Loucy (cell line): ENCODE results near the gene KRTAP19-7.

Experiments
- H2AFZ ChIP-seq: fragments of 200-600 bp; sonication (generic); 2 replicates; pipeline ENCODE4 v1.6.0; 2016; ENCODE audit warnings: antibody characterized with exemption, mild to moderate bottlenecking, low read length, moderate library complexity
- H3F3A ChIP-seq: fragments of 200-600 bp; 2 replicates; pipeline ENCODE4 v1.6.0; 2016; ENCODE audit warnings: antibody characterized with exemption, low read depth, mild to moderate bottlenecking
- H3K27me3 ChIP-seq: fragments of 200-600 bp; sonication (generic); 2 replicates; pipeline ENCODE4 v1.6.1; 2014; ENCODE audit warnings: low read length, mild to moderate bottlenecking; ENCODE audit not compliant: insufficient read depth, poor library complexity, severe bottlenecking
- H3K36me3 ChIP-seq: fragments of 200-600 bp; sonication (generic); 2 replicates; pipeline ENCODE4 v1.6.1; 2016; ENCODE audit warnings: low read length; ENCODE audit not compliant: insufficient read depth
- H3K4me1 ChIP-seq: fragments of 200-600 bp; sonication (generic); 2 replicates; pipeline ENCODE4 v1.5.1; 2014; ENCODE audit warnings: low read length, mild to moderate bottlenecking; ENCODE audit not compliant: insufficient read depth, poor library complexity, severe bottlenecking
- H3K4me2 ChIP-seq: fragments of 200-600 bp; sonication (generic); 2 replicates; pipeline ENCODE4 v1.6.0; 2014; ENCODE audit warnings: antibody characterized with exemption, low read length, low read depth, mild to moderate bottlenecking; ENCODE audit not compliant: poor library complexity, severe bottlenecking
- H3K4me3 ChIP-seq: fragments of 200-600 bp; sonication (generic); 2 replicates; pipeline ENCODE4 v1.5.1; 2014; ENCODE audit warnings: low read length, mild to moderate bottlenecking, mixed read lengths; ENCODE audit not compliant: poor library complexity, severe bottlenecking
- H3K79me2 ChIP-seq: fragments of 200-600 bp; sonication (generic); 2 replicates; pipeline ENCODE4 v1.6.1; 2014; ENCODE audit warnings: low read length; ENCODE audit not compliant: insufficient read depth
- H3K9ac ChIP-seq: fragments of 200-600 bp; sonication (generic); 2 replicates; pipeline ENCODE4 v1.6.0; 2014; ENCODE audit warnings: mild to moderate bottlenecking, low read depth, low read length, moderate library complexity; ENCODE audit not compliant: poor library complexity, severe bottlenecking
- H3K9me2 ChIP-seq: fragments of 200-600 bp; sonication (generic); replicated peaks from 2 replicates; pipeline ENCODE4 v1.6.1; 2016; ENCODE audit warnings: low read depth, low read length, mixed read lengths
- H3K9me3 ChIP-seq: fragments of 200-600 bp; sonication (generic); 2 replicates; pipeline ENCODE4 v1.6.1; 2014; ENCODE audit warnings: mild to moderate bottlenecking, antibody characterized with exemption, low read length, low read depth; ENCODE audit not compliant: insufficient read depth
- H4K20me1 ChIP-seq: fragments of 200-600 bp; sonication (generic); 2 replicates; pipeline ENCODE4 v1.6.0; 2014; ENCODE audit warnings: antibody characterized with exemption, low read length, mild to moderate bottlenecking; ENCODE audit not compliant: insufficient read depth, poor library complexity, severe bottlenecking
- CTCF ChIP-seq: fragments of 200-600 bp; sonication (generic); conservative IDR thresholded peaks from 2 replicates; pipeline ENCODE4 v1.5.1; 2014; ENCODE audit warnings: mild to moderate bottlenecking, antibody characterized with exemption, low read length
- EZH2phosphoT487 ChIP-seq: fragments of 200-600 bp; IDR thresholded peaks from 2 replicates; pipeline ENCODE4 v1.6.1; 2018; ENCODE audit warnings: antibody characterized with exemption, mild to moderate bottlenecking, moderate library complexity, borderline replicate concordance

The KRTAP19-7 gene

GRCh38 chr21:30561957-30562356, 843 bp upstream of the KRTAP19-7 start:
- Histone ChIP-seq H3K4me3 (no peak overlapping the region), H3K4me1 (no peaks in the 10 kb centered on the region), H3K79me2 (no peaks in the 10 kb centered on the region), H4K20me1 (no peaks in the 10 kb centered on the region), H3F3A (no peaks in the 10 kb centered on the region), H3K9ac (no peak overlapping the region), H3K27me3 (no peaks in the 10 kb centered on the region), H2AFZ (no peak overlapping the region), H3K9me2 (no peaks in the 10 kb centered on the region), H3K9me3 (no peaks in the 10 kb centered on the region), H3K36me3 (no peaks in the 10 kb centered on the region), H3K4me2 (no peak overlapping the region)
- no peak for TF ChIP-seq EZH2phosphoT487
- no peak for TF ChIP-seq CTCF

- no peaks in the 10 kb centered on the region for H3K9me2 ChIP-seq
- H2AFZ ChIP-seq: no peak overlapping the region
- H3K9ac ChIP-seq: no peak overlapping the region
- no peaks in the 10 kb centered on the region for H3K27me3 ChIP-seq
- no peak overlapping the region for H3K4me2 ChIP-seq
- H4K20me1 ChIP-seq: no peaks in the 10 kb centered on the region
- TF ChIP-seq EZH2phosphoT487 (no peak), CTCF (no peak)
- H3K9me3 ChIP-seq: no peaks in the 10 kb centered on the region
- no peaks in the 10 kb centered on the region for H3K79me2 ChIP-seq
- no peak overlapping the region for H3K4me3 ChIP-seq
- H3K4me1 ChIP-seq: no peaks in the 10 kb centered on the region
- no peaks in the 10 kb centered on the region for H3F3A ChIP-seq
- no peaks in the 10 kb centered on the region for H3K36me3 ChIP-seq
Observed at GRCh38 chr21:30555095-30555494, 6.0 kb downstream of the KRTAP19-7 start.

GRCh38 chr21:30552782-30553181, 8.3 kb downstream of the KRTAP19-7 start:
- H3F3A ChIP-seq: no peaks in the 10 kb centered on the region
- H2AFZ ChIP-seq: no peak overlapping the region
- H3K9me3 ChIP-seq: no peaks in the 10 kb centered on the region
- no peaks in the 10 kb centered on the region for H4K20me1 ChIP-seq
- no peaks in the 10 kb centered on the region for H3K27me3 ChIP-seq
- H3K9ac ChIP-seq: no peak overlapping the region
- H3K36me3 ChIP-seq: no peaks in the 10 kb centered on the region
- no peaks in the 10 kb centered on the region for H3K4me1 ChIP-seq
- no peak overlapping the region for H3K4me3 ChIP-seq
- no peak for TF ChIP-seq CTCF
- TF ChIP-seq EZH2phosphoT487: no peak
- no peaks in the 10 kb centered on the region for H3K79me2 ChIP-seq
- H3K4me2 ChIP-seq: no peak overlapping the region
- no peaks in the 10 kb centered on the region for H3K9me2 ChIP-seq
